Measurements from ENCODE around the gene AMPD3. TPM values are rescaled to one million over a fixed set of nuclear protein-coding genes. Genes with fewer than 3 reads are reported as not detected.

Gene AMPD3
- total RNA-seq, 2 donors from 2014 or later = 30.6 to 179 TPM

DNA sequence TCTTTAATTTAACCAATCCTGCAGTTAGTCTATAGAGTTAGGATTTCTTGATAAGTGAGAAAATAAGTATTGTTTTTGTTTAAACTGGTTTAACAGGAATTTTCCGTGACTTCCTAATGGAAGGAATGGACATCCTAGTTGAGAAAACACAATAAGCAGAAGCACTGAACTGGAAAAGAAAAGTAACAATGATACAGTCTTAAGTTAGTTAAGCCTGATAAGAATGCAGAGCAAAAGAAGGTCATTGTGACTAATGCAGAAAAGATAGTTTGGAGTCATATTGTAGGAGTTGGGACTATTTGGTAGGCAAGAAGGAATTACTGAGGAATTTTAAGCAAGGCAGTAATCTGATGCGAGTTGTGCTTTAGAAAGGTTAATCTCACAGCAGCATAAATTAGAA is 74.2 kb downstream of the AMPD3 start:
- no peak for ATAC-seq (replicated peaks)
- no peaks in the 10 kb centered on the region for H3K9me3 Mint-ChIP-seq
- H3K27ac Mint-ChIP-seq = no peak overlapping the region
- no peaks in the 10 kb centered on the region for H3K27me3 Mint-ChIP-seq
- H3K4me3 Mint-ChIP-seq = no peak overlapping the region
- peaks cover 12% of the 10 kb centered on the region for H3K4me1 Mint-ChIP-seq
- peaks cover 78% of the 10 kb centered on the region for H3K36me3 Mint-ChIP-seq (ENCODE audit: low read depth)

DNA sequence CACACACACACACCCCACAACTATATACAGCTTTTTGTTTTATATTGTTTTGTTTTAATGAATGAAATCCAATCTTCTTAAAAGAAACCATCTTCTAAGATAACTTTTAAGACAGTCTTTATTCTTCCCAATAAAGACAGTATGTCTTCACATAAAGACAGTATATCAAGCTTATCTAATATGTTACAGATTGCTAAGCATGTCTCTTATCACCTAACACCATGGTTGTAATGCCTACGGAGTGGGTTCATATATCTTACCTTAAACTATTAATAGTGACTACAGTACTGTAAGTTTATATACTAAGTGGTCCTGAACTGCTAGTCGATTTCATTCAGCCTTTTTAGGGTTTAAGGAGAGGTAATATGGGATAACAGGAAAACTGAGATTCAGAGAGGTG is 77.5 kb downstream of the AMPD3 start:
- Mint-ChIP-seq H3K27ac (no peak overlapping the region), H3K27me3 (no peaks in the 10 kb centered on the region), H3K4me1 (peaks cover 7% of the 10 kb centered on the region), H3K4me3 (no peak overlapping the region), H3K36me3 (ENCODE audit: low read depth) (peaks cover 50% of the 10 kb centered on the region), H3K9me3 (no peaks in the 10 kb centered on the region)
- ATAC-seq (replicated peaks) = no peak

- Mint-ChIP-seq H3K27me3 (no peaks in the 10 kb centered on the region), H3K9me3 (no peaks in the 10 kb centered on the region), H3K27ac (no peak overlapping the region)
Observed at GRCh38 chr11:10533323-10533722, 78.3 kb downstream of the AMPD3 start.

DNA sequence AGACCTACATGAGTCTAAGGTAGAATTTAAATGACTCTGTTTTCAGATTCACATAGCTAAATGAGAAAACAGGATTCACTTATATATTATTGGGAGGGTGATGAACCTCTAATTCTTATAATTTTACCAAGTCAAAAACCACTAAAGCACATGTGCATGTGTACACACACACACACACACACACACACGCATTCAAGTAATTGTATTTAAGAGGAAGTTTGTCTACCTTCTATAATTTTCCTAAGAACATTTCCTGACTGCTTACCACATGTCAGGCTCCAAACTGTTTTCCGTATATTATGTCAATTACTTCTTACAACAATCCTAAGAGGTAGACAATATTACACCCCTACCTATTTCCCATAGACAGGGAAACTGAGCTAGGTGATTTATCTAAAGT is 79.3 kb downstream of the AMPD3 start:
- H3K9me3 Mint-ChIP-seq = no peaks in the 10 kb centered on the region
- H3K4me3 Mint-ChIP-seq = no peak overlapping the region
- H3K4me1 Mint-ChIP-seq = peaks cover 5% of the 10 kb centered on the region
- H3K27ac Mint-ChIP-seq = no peak overlapping the region
- H3K27me3 Mint-ChIP-seq = no peaks in the 10 kb centered on the region
- H3K36me3 Mint-ChIP-seq (ENCODE audit: low read depth) = peaks cover 38% of the 10 kb centered on the region
- no peak for ATAC-seq (replicated peaks)

More at GRCh38 chr11:10533323-10533722, 78.3 kb downstream of the AMPD3 start:
- Mint-ChIP-seq H3K36me3 (ENCODE audit: low read depth) (peaks cover 48% of the 10 kb centered on the region), H3K4me3 (no peak overlapping the region), H3K4me1 (peaks cover 5% of the 10 kb centered on the region)
- ATAC-seq (replicated peaks) = no peak

DNA sequence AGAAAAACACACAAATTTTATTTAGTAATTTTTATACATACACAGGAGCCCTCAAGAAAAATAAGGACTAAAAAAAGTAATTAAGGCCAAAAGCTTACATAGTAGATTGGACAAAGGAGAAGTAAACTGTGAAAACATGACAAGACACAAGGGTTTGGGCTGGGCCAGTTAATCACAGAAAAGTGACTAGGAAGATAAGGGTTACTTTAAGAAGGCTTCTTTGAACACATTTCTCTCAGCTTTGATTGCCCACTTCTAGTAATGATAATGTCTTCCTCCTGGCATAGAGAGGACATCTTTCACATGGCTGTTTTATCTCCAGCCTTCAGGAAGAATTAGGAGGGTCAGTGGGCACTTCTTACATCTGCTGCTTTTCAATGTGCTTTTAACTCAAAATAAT is 82.5 kb downstream of the AMPD3 start:
- H3K27me3 Mint-ChIP-seq = no peaks in the 10 kb centered on the region
- ATAC-seq (replicated peaks) = no peak
- no peak overlapping the region for H3K27ac Mint-ChIP-seq
- peaks cover 11% of the 10 kb centered on the region for H3K4me1 Mint-ChIP-seq
- peaks cover 10% of the 10 kb centered on the region for H3K36me3 Mint-ChIP-seq (ENCODE audit: low read depth)
- no peak overlapping the region for H3K4me3 Mint-ChIP-seq
- H3K9me3 Mint-ChIP-seq = no peaks in the 10 kb centered on the region

- Mint-ChIP-seq H3K36me3 (ENCODE audit: low read depth) (peaks cover under 1% of the 10 kb centered on the region), H3K9me3 (no peaks in the 10 kb centered on the region), H3K4me1 (peaks cover 11% of the 10 kb centered on the region), H3K4me3 (no peak overlapping the region), H3K27ac (no peak overlapping the region), H3K27me3 (no peaks in the 10 kb centered on the region)
- no peak for ATAC-seq (replicated peaks)
Observed at GRCh38 chr11:10538924-10539323, 83.9 kb downstream of the AMPD3 start.

- H3K9me3 Mint-ChIP-seq = no peaks in the 10 kb centered on the region
- H3K4me1 Mint-ChIP-seq = peaks cover 11% of the 10 kb centered on the region
- H3K27ac Mint-ChIP-seq = peak overlapping the region; percentile 86
- H3K27me3 Mint-ChIP-seq = no peaks in the 10 kb centered on the region
- peak overlapping the region; percentile 88 for H3K4me3 Mint-ChIP-seq
- no peak for ATAC-seq (replicated peaks)
- no peaks in the 10 kb centered on the region for H3K36me3 Mint-ChIP-seq (ENCODE audit: low read depth)
Observed at GRCh38 chr11:10539339-10539738, 84.3 kb downstream of the AMPD3 start.

DNA sequence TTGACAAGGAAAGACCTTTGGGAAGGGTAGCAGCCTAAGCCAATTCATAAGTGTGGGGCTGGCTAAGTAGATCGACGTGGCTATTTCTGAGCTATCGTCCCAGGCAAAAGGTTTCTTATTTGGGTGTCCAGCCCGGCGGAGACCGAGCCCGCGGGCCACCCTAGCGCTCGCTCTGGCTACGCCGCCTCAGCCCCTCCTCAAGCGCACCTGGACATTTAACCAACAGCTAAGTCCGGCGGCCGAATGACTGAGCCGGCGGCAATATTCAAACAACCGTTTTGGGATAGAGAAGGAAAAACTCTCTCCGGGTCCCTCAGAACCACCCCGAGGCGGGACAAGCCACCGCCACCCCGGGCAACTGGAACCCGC is 85.5 kb downstream of the AMPD3 start:
- Mint-ChIP-seq H3K9me3 (no peaks in the 10 kb centered on the region), H3K36me3 (ENCODE audit: low read depth) (no peaks in the 10 kb centered on the region), H3K27me3 (no peaks in the 10 kb centered on the region), H3K4me3 (peak overlapping the region; percentile 88), H3K27ac (peak overlapping the region; percentile 86), H3K4me1 (peaks cover 11% of the 10 kb centered on the region)
- ATAC-seq (replicated peaks) = peak; percentile 28

GRCh38 chr11:10540915-10541560 is 86.0 kb downstream of the AMPD3 start, which contains the start of gene RNF141:
Gene RNF141 (minus strand): TSS chr11:10541187. CDS start chr11:10534158, 7,029 bp downstream.
- no peaks in the 10 kb centered on the region for H3K9me3 Mint-ChIP-seq
- H3K27me3 Mint-ChIP-seq = no peaks in the 10 kb centered on the region
- no peaks in the 10 kb centered on the region for H3K36me3 Mint-ChIP-seq (ENCODE audit: low read depth)
- peak within 1 kb of the TSS; percentile 86 for H3K27ac Mint-ChIP-seq
- H3K4me1 Mint-ChIP-seq = peaks cover 8% of the 10 kb centered on the region
- peak within 1 kb of the TSS; percentile 88 for H3K4me3 Mint-ChIP-seq
- peak; percentile 99 for ATAC-seq (replicated peaks)

GRCh38 chr11:10541561-10541930 is 86.5 kb downstream of the AMPD3 start:
- no peaks in the 10 kb centered on the region for H3K9me3 Mint-ChIP-seq
- H3K27me3 Mint-ChIP-seq = no peaks in the 10 kb centered on the region
- H3K36me3 Mint-ChIP-seq (ENCODE audit: low read depth) = no peaks in the 10 kb centered on the region
- peak overlapping the region; percentile 88 for H3K4me3 Mint-ChIP-seq
- no peak for ATAC-seq (replicated peaks)
- no peak overlapping the region for H3K27ac Mint-ChIP-seq
- H3K4me1 Mint-ChIP-seq = peaks cover 6% of the 10 kb centered on the region

DNA sequence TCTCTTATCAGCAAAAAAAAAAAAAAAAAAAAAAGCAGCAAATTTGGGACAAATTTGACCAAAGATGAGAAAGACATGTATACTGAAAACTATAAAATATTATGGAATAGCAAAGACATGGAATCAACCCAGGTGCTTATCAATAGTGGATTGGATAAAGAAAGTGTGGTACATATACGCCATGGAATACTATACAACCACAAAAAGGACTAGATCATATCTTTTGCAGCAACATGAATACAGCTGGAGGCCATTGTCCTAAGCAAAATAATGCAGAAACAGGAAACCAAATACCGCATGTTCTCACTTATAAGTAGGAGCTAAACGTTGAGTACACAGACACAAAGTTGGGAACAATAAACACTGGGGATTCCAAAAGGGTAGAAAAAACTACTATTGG is 87.7 kb downstream of the AMPD3 start:
- peaks cover 6% of the 10 kb centered on the region for H3K4me1 Mint-ChIP-seq
- no peaks in the 10 kb centered on the region for H3K27me3 Mint-ChIP-seq
- no peak overlapping the region for H3K27ac Mint-ChIP-seq
- H3K36me3 Mint-ChIP-seq (ENCODE audit: low read depth) = no peaks in the 10 kb centered on the region
- H3K9me3 Mint-ChIP-seq = no peaks in the 10 kb centered on the region
- ATAC-seq (replicated peaks) = no peak
- no peak overlapping the region for H3K4me3 Mint-ChIP-seq

DNA sequence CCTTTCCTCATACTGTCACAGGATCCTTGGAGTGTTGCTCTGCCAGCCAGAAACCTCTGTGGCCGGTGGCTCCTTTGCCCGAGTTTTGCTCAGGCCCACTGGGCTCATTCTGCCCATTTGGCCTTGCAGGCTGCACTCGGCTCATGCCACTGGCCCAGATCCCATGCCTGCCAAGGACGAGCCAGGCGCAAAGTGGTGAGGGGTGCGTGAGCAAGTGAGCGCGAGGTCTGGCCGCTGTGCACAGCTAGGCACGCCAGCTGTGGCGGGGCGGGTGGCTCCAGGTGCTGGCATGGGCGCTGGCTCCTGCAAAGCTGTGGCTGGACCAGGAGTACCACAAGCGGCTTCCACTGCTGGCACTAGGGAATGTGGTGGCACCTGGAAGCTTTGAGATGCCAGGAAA is 88.7 kb downstream of the AMPD3 start:
- H3K27me3 Mint-ChIP-seq = peaks cover 7% of the 10 kb centered on the region
- ATAC-seq (replicated peaks) = no peak
- no peak overlapping the region for H3K4me3 Mint-ChIP-seq
- H3K9me3 Mint-ChIP-seq = no peaks in the 10 kb centered on the region
- H3K4me1 Mint-ChIP-seq = peaks cover 6% of the 10 kb centered on the region
- no peaks in the 10 kb centered on the region for H3K36me3 Mint-ChIP-seq (ENCODE audit: low read depth)
- no peak overlapping the region for H3K27ac Mint-ChIP-seq

DNA sequence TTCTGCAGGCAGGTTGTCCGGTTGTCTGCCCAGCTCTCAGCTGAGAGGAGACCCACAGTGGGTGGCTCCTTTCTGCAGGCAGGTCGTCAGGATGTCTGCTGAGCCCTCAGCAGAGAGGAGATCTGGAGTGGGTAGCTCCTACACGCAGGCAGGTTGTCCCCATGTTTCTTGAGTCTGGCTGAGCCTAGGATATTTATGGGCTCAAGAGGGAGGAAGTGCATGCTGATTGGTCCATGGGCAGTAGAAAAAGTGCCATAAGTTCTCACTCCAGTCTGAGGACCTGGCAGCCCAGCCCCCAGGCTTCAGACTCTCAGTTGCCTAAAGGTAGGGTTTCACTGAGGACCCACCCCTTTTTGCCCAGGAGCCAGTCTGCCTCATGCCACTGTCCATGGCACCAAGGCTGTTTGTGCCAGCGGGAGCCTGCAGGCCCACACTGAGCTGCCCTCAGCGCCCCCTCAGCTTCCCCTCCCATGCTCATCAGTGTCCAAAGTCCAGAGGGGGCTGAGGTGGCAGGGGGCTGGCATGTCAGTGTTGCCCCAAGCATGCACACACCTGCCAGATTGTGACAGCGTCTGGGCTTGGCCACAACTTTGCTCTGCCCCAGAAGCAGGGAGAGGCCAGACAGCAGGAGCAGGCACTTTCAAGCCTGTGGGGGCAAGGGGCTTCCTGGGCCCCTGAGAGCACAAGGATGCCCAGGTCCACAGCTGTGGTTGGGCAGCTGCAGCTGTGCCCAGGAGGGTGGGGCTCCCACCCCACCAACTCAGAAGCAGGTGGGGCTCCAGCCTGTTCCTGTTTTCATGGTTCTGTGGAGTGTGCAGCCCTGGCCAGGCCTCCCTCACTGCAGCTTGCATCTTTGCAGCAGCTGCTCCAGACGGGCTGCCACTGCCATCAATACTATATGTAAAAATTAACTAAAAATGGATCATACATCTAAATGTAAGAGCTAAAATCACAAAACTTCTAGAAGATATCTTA is 89.7 kb downstream of the AMPD3 start:
- H3K4me3 Mint-ChIP-seq = no peak overlapping the region
- no peak for ATAC-seq (replicated peaks)
- H3K9me3 Mint-ChIP-seq = no peaks in the 10 kb centered on the region
- peaks cover 4% of the 10 kb centered on the region for H3K4me1 Mint-ChIP-seq
- no peaks in the 10 kb centered on the region for H3K36me3 Mint-ChIP-seq (ENCODE audit: low read depth)
- H3K27ac Mint-ChIP-seq = no peak overlapping the region
- H3K27me3 Mint-ChIP-seq = peaks cover 7% of the 10 kb centered on the region

DNA sequence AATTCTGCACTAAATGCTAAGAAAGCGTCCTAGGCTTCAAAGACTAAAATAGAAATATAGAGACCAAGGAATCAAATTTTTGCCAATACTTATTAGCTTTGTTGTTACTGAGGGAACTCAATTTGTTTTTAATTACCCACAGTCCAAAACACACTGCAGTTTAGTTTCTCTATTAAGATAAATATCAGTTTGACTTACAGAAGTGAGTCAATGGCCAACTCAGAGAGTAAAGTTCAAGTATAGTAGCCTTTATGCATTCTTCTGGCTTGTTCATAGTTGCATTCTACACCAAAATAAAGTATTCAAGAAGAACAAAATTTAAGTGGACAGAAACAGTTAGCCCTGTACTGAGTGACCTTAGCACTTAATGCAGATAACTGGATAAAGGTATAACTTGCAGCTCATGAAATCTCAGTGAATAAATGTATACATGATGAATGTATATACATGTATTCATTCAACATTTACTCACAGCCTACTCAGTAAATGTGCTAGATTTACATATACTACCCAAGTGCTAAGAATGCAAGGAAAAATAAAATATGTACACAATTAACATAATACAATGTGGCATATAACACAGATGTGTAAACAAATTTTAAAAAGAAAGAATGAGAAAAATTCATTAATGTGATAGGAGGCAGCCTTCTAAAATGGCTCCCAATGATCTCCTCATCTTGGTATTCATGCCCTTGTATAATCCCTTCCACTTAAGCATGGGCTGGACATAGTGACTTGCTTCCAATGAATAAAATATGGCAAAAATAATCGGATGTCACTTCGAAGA is 95.6 kb downstream of the AMPD3 start:
- H3K4me3 Mint-ChIP-seq = no peak overlapping the region
- ATAC-seq (replicated peaks) = no peak
- H3K27ac Mint-ChIP-seq = no peak overlapping the region
- peaks cover 3% of the 10 kb centered on the region for H3K9me3 Mint-ChIP-seq
- H3K4me1 Mint-ChIP-seq = no peaks in the 10 kb centered on the region
- no peaks in the 10 kb centered on the region for H3K36me3 Mint-ChIP-seq (ENCODE audit: low read depth)
- peaks cover 13% of the 10 kb centered on the region for H3K27me3 Mint-ChIP-seq
